Kidney glomerular epithelial cell (primary cell): ENCODE data around the gene AVL9.
A peak's percentile ranks its signal among the peaks of the same experiment; 100 is the strongest.
"Not testable (repeated sequence)": the region's sequence is repeated elsewhere in the genome, so short reads cannot be mapped to it uniquely, and the experiment has no call there.

Experiments used
- DNase-seq: peaks from one replicate; lab custom pipeline; 2025; lab: John Stamatoyannopoulos, UW

The AVL9 gene

GRCh38 chr7:32496052-32496813 lies 944 bp downstream of the AVL9 start:
- DNase-seq: peak; percentile 37

DNA sequence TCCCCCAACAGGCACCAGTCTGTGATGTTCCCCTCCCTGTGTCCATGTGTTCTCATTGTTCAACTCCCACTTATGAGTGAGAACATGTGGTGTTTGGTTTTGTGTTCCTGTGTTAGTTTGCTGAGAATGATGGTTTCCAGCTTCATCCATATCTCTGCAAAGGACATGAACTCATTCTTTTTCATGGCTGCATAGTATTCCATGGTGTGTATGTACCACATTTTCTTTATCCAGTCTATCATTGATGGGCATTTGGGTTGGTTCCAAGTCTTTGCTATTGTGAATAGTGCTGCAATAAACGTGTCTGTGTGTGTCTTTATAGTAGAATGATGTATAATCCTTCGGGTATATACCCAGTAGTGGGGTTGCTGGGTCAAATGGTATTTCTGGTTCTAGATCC lies 4.5 kb downstream of the AVL9 start:
- not testable (repeated sequence) for DNase-seq

GRCh38 chr7:32500216-32500615 lies 4.9 kb downstream of the AVL9 start:
- not testable (repeated sequence) for DNase-seq

DNA sequence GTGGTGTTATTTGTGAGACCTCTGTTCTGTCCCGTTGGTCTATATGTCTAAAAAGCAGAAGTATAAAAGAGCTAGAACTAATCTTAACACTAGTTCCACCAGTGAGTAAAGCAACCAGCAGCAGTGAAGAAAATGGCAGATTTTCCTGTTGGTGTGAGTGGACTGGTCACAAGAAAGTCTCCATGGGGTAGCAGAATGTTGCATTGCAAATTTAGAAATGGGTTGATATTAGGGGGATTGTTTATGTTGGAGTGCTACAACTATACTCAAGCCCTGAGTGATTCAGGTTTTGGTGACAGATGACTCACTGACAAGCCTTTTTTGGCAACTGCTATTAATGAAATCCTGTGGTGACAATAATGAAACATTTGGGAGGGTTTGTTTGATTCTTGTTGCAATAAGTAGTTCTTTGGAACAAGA lies 5.6 kb downstream of the AVL9 start:
- DNase-seq: no peak

DNA sequence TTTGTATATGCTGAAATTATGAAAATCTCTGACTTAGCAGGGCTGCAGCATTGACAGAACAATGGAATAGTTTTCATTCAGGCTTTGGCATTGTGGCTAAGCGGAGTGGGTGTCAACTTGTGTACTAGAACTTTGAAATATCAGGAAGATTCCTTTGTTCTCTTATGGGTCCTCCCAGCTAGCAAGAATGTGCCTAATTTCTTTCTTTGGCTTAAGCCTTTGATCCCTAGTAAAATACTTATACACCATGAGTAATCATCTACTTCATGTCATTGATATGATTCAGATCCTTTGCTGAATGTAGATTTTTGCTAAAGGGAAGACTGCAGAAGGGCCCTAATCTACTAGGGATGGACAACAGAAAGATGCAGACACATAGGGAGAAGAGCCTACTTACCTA lies 6.2 kb downstream of the AVL9 start:
- no peak for DNase-seq

- DNase-seq: no peak
Measured at GRCh38 chr7:32502728-32503127, 7.4 kb downstream of the AVL9 start.

DNA sequence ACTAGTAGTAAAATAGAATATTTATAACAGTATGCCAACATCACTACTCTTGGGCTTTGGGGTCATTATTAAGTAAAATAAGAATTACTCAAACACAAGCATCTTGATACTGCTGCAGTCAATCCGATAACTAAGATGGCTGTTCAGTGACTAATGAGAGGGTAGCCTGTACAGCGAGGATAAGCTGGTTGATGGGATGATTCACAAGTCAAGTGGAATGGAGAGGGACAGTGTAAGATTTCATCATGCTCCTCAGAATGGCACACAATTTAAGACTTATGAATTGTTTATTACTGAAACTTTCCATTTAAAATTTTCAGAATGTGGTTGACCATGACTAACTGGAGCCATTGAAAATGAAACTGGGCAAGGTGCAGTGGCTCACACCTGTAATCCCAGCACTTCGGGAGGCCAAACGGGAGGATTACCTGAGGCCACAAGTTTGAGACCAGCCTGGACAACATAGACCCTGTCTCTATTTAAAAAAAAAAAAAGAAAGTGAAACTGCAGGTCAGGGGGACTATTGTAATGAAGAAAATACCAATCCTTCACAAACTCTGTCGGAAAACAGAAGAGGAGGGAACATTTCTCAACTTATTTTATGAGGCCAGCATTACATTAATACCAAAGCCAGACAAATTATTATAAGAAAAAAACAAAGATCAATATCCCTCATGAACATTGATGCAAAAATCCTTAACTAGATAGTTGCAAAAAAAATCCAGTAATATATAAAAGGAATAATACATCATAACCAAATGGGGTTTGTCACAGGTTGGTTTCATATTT lies 11.2 kb downstream of the AVL9 start:
- DNase-seq: peak; percentile 60

DNA sequence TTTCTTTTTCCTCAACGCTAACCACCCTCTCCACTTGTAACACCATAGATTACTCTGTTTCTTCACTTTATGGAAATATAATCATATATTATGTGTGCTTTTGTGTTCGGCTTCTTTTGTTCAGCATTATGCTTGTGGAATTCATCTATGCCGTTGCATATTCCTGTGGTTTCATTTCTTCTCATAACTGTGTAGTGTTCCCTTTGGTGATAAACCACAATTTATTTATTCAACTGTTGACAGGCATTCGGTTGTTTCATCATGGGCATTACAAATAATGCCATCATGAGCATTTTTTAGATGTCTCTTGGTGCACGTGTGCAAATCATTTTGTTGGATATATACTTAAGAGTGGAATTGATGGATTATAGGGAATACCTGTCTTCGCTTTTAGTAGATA lies 12.1 kb downstream of the AVL9 start:
- DNase-seq: no peak

DNA sequence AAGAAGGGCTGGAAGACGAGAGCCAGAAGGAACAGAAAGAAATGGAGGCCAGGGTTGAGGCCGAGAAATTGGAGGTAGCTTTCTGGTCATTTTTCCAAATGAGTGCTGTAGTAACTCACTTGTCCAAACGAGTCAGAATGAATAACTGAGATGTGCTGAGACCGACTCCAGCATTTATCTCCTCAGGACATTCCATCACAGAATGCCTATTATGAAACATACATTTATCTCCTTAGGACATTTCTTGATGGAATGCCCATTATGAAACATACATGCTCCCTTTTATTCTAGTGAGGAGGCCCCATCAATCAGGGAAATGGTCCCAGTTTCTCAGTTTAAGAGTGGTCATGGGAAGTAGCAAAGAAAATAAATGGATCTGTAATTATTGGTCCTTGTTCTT lies 16.5 kb downstream of the AVL9 start:
- DNase-seq: no peak

- no peak for DNase-seq
Measured at GRCh38 chr7:32513210-32513609, 17.9 kb downstream of the AVL9 start.

GRCh38 chr7:32515890-32516550 lies 20.7 kb downstream of the AVL9 start:
- peak; percentile 70 for DNase-seq

DNA sequence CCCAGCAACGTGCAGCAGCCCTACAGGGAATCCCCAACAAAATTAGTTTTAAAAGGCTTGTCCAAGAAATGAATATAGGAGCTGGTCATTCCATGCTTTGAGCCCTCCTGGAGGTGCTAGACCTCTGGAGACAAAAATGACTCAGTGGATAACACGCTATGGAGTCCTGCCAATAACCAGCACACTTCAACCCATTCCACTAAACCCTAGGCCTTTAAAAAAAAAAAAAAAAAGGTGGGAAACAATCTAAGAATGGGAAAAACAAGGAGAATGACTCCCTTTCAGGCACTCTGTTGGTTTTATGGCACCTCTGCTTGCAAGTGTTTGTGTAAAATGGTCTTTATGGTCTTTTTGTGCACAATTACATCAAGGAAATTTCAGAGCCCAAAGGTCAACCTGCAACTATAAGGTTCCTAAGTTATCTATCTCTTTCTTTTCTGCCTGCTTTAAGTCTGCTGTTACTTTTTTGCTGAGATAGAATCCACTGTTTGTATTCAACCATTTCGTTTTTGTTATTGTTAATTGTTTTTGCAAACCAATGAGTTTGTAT lies 21.3 kb downstream of the AVL9 start:
- no peak for DNase-seq

GRCh38 chr7:32518534-32519140 lies 23.3 kb downstream of the AVL9 start:
- peak; percentile 5 for DNase-seq

- no peak for DNase-seq
Measured at GRCh38 chr7:32519763-32520162, 24.5 kb downstream of the AVL9 start.

GRCh38 chr7:32522746-32523530 lies 27.6 kb downstream of the AVL9 start:
- DNase-seq: no peak

DNA sequence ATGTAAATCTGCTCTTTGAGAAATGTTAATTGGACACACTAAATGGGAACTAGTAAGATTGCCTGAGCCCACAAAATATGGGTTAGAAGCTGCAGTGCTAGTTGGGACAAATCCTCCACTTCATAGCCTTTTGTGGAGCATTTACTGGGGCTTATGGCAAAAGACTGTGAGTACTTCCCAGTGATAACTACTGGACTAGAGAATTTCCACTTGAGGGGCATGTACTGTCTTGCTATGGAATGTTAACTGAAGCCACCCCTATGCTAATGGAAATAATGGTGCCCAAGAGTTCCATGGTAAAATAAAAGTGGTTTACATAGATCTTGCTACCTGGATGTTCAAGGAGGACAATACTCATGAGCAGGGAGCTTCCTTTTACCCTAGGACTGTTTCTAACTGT lies 29.3 kb downstream of the AVL9 start:
- no peak for DNase-seq

DNA sequence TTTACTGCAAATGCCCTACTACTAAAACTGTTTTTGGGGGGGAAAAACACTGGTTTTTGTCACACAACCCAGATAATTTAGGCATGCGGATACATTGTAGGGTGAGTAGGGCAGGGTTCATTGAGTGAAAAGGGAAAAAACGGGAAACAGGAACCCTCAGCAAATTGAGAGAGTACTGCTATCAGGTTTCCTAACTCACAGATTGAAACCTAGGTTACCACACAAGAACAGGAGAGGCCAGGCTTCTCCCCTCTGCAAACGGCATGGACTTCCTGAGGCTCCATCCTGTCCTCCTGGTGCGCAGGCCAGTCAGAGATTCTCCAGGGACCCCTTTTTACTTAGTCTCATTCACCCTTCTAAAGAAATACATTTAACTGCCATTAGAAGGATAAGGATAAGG lies 30.6 kb downstream of the AVL9 start:
- DNase-seq: no peak

DNA sequence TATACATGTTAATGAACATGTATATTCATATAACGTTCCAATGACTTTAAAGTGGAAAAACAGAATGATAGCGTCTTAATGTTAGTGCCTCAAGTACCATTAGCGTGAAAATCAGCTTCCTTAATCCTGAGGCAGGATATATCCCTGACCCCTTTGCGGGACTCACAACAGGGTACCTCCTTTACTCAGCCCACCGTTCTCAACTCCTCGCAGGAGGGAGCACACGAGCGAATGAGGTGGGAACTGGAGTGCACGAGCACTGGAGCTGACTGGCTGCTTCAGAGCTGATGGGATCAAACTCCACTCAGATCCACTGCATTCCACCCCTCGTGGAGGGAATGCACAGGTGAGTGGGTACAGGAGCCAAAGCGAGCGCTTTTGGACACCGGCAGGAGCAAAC lies 36.1 kb downstream of the AVL9 start:
- DNase-seq: no peak

- DNase-seq: no peak
Measured at GRCh38 chr7:32532086-32532485, 36.8 kb downstream of the AVL9 start.

GRCh38 chr7:32532716-32533115 lies 37.4 kb downstream of the AVL9 start:
- peak; percentile 6 for DNase-seq

DNA sequence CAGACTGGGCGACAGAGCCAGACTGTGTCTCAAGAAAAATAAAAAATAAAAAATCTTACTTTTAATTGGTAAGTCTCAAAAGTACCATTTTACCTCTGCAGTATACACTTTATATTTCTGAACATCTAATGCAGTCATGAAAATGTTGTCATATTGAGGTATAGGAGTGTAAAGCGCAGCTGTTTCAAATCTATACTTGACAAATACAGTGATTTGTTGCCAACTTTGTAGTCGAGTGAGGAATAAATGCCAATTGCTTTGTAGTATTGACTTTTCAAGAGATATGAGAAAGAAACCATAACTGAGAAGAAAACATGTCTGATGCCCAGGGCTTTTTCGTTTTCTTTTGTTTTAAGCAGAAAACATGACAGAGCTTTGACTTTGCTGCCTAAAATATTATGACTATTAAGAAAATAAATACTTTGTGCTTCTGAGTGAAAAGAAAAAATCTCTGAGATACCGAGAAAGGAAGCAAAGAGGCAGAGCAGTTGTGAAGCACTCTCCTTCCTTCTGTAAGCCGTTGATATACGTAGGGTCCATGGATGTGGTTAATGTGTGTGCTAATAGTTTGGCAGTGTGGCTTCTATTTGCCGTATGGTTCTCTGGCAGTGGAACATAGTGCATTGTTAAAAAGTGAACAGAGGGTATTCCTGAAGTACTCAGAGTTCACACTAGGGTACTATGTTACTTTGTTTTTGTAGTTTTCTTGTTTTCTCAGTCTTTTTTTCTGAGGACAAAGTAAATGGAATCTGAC lies 38.2 kb downstream of the AVL9 start:
- DNase-seq: no peak
